DND-41 (cell line): ENCODE results near the gene SREBF2.
A peak's percentile ranks its signal among the peaks of the same experiment; 100 is the strongest.

Experiments
- ATAC-seq: fragments of 200-7000 bp; cut with Tn5 transposase; 3 replicates; pipeline ENCODE4 v1.9.1; 2021; ENCODE audit warnings: low read depth; ENCODE audit not compliant: insufficient read depth
- DNase-seq: peaks from one replicate; pipeline ENCODE4 v3.0.0-alpha.2; 2020
- H2AFZ ChIP-seq: 2 replicates; pipeline ENCODE4 v1.6.0; 2012; ENCODE audit warnings: low read depth, low read length
- H3K27ac ChIP-seq: 2 replicates; pipeline ENCODE4 v1.5.1; 2012; ENCODE audit warnings: low read length, inconsistent platforms
- H3K27me3 ChIP-seq: fragments of 200-600 bp; sonication (generic); 2 replicates; pipeline ENCODE4 v1.6.0; 2012; ENCODE audit warnings: low read length, mild to moderate bottlenecking, inconsistent platforms; ENCODE audit not compliant: insufficient read depth, poor library complexity
- H3K36me3 ChIP-seq: 2 replicates; pipeline ENCODE4 v1.5.1; 2012; ENCODE audit warnings: low read length, inconsistent platforms; ENCODE audit not compliant: insufficient read depth
- H3K4me1 ChIP-seq: 2 replicates; pipeline ENCODE4 v1.5.1; 2012; ENCODE audit warnings: mild to moderate bottlenecking, low read length; ENCODE audit not compliant: insufficient read depth
- H3K4me2 ChIP-seq: 2 replicates; pipeline ENCODE4 v1.6.0; 2012; ENCODE audit warnings: mild to moderate bottlenecking, moderate library complexity, low read length, inconsistent platforms; ENCODE audit not compliant: insufficient read depth
- H3K4me3 ChIP-seq, 2 experiments: fragments of 200-600 bp in 1 of 2; shearing (Covaris generic) in 1 of 2; 2 replicates each; pipeline ENCODE4 v1.5.1; 2012 to 2016; ENCODE audit warnings: inconsistent platforms in 2 of 2, low read length in 2 of 2, mild to moderate bottlenecking in 2 of 2, low read depth in 1 of 2, moderate library complexity in 1 of 2
- H3K79me2 ChIP-seq: 2 replicates; pipeline ENCODE4 v1.6.0; 2012; ENCODE audit warnings: low read length, inconsistent platforms; ENCODE audit not compliant: insufficient read depth
- H3K9ac ChIP-seq: 2 replicates; pipeline ENCODE4 v1.6.0; 2012; ENCODE audit warnings: low read depth, mild to moderate bottlenecking, inconsistent platforms, low read length, moderate library complexity
- H3K9me3 ChIP-seq: 2 replicates; pipeline ENCODE4 v1.5.1; 2012; ENCODE audit warnings: low read length, moderate library complexity, mild to moderate bottlenecking, inconsistent platforms; ENCODE audit not compliant: insufficient read depth, severe bottlenecking
- H4K20me1 ChIP-seq: 2 replicates; pipeline ENCODE4 v1.6.0; 2012; ENCODE audit warnings: low read length; ENCODE audit not compliant: insufficient read depth
- EZH2 ChIP-seq: IDR thresholded peaks from 3 replicates; pipeline ENCODE4 v1.6.1; 2012; ENCODE audit warnings: borderline replicate concordance, low read depth, mild to moderate bottlenecking, moderate library complexity, low read length, inconsistent platforms; ENCODE audit not compliant: severe bottlenecking
- TF ChIP-seq, protein P1 (sequence below): IDR thresholded peaks from 2 replicates; pipeline ENCODE4 v1.5.1; 2012; ENCODE audit warnings: borderline replicate concordance, low read length, moderate library complexity, mild to moderate bottlenecking; ENCODE audit not compliant: poor library complexity, severe bottlenecking; ENCODE audit errors: extremely low read depth

SREBF2 gene

DNA sequence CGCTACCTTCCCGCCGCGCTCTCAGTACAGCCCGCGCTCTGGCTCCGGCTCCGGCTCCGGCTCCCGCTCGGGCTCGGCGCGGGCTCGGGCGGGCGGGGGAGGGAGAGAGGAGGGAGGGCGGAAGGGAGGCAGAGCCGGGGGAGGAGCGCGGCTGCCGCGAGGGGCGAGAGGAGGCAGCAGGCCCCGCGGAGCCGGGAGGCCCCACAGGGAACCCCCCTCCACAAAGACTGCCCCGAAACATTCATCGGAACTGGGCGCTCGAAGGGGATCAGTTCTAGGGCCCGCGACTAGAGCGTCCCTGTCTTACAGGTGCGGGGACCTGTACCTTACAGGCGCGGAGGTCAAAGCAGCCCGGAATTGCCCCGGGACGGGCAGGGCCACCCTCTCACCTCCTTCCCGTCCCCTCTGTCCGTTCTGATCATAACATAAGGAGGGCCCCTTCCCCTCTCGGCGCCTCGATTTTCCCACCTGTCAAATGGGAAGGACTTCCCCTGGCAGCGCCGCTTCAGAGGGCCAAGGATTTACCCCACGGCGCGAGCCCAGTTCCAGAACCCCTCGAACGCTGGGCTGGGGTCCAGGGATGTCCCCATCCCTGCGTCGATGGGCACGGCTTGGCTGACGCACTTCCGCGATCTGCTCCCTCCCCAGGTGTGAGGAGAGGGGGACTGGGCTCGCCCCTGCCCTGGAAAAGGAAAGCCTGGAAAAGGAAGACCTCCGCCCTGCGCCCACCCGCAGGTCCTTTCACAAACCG, 82.3 kb downstream of the SREBF2 start, which contains the start of gene SHISA8:
Gene SHISA8 (minus strand): TSS at position 40 of the 751 bp plus-strand sequence. CDS start 407 bp downstream, outside the sequence.
- DNase-seq (no peak), ATAC-seq (peak; percentile 54)
- H3K4me2 ChIP-seq, result no peak within 1 kb of the TSS
- peaks cover 4% of the 10 kb centered on the region for H3K27me3 ChIP-seq
- H3K9me3 ChIP-seq, result no peaks in the 10 kb centered on the region
- H3K9ac ChIP-seq, result no peak within 1 kb of the TSS
- H3K4me1 ChIP-seq, result no peaks in the 10 kb centered on the region; the same call in 1 of the 2 replicates
- H3K79me2 ChIP-seq, result no peaks in the 10 kb centered on the region
- no peak for TF ChIP-seq EZH2
- TF ChIP-seq, protein P1, sequence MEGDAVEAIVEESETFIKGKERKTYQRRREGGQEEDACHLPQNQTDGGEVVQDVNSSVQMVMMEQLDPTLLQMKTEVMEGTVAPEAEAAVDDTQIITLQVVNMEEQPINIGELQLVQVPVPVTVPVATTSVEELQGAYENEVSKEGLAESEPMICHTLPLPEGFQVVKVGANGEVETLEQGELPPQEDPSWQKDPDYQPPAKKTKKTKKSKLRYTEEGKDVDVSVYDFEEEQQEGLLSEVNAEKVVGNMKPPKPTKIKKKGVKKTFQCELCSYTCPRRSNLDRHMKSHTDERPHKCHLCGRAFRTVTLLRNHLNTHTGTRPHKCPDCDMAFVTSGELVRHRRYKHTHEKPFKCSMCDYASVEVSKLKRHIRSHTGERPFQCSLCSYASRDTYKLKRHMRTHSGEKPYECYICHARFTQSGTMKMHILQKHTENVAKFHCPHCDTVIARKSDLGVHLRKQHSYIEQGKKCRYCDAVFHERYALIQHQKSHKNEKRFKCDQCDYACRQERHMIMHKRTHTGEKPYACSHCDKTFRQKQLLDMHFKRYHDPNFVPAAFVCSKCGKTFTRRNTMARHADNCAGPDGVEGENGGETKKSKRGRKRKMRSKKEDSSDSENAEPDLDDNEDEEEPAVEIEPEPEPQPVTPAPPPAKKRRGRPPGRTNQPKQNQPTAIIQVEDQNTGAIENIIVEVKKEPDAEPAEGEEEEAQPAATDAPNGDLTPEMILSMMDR, result no peak
- H2AFZ ChIP-seq, result no peak within 1 kb of the TSS
- no peak within 1 kb of the TSS for H3K27ac ChIP-seq
- no peak within 1 kb of the TSS for H3K4me3 ChIP-seq
- peaks cover 30% of the 10 kb centered on the region for H4K20me1 ChIP-seq
- H3K36me3 ChIP-seq, result no peaks in the 10 kb centered on the region

DNA sequence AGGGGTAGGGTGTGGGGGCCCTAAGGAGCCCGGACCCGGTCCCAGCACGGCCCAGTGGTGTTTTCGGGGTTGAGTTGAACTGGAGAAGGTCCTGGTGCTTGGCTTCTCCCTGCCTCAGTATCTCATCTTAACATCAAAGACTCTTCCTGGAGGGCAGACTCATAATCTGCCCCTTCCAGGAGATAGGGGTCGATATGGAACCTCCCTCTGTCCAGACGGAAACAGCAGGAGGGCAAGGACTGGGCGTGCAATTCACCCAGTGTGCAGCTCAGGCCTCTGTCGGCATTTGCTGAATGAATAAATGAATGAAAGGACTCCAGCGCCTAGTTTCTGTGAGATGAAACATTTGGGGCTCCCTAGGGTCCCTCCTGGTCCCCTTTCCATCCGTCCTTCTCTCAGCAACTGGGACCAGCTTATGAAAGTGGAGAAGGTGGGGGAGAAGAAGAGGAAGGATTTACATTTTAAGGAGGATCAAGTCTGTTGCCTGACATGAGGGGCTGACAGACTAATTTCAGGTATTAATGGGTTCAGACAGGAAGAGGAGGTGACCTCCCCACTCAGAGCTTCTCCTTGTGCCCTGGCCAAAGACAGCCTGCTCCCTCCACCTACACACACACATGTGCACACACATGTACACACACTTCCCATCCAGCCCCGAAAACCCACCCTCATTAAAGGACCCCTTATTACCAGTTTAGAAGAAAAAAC, 83.0 kb downstream of the SREBF2 start:
- Histone ChIP-seq H3K4me3 (no peak overlapping the region), H3K27ac (no peak overlapping the region), H2AFZ (no peak overlapping the region), H4K20me1 (peaks cover 30% of the 10 kb centered on the region), H3K9ac (no peak overlapping the region), H3K27me3 (peaks cover 4% of the 10 kb centered on the region), H3K79me2 (no peaks in the 10 kb centered on the region), H3K9me3 (no peaks in the 10 kb centered on the region), H3K4me1 (no peaks in the 10 kb centered on the region; the same call in 1 of the 2 replicates), H3K4me2 (no peak overlapping the region), H3K36me3 (no peaks in the 10 kb centered on the region)
- DNase-seq, result no peak
- no peak for ATAC-seq
- TF ChIP-seq EZH2, result no peak
- TF ChIP-seq, protein P1, result no peak

DNA sequence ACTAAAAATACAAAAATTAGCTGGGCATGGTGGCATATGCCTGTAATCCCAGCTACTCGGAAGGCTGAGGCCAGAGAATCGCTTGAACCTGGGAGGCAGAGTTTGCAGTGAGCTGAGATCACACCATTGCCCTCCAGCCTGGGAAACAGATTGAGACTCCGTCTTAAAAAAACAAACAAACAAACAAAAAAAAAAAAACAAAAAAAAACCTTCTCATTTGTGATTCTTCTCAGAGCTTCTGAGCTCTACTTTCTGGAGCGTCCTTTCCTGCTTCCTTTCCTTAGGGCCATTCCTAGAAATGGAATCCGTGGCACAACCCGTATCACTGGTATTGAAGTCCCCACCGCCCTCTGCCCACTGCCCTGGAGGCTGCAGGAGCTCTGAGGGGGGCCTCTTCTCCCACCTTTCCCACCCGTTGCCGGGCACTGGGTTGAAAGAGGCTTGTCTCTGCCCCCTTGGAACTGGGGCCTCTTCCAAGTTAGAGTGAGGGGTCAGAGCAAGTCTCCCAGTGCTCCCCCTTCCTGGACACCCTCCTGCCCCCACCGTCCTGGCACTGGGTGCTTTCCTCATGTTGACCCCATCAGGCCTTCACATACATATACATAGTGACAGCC, 83.9 kb downstream of the SREBF2 start:
- H3K4me2 ChIP-seq, result no peak overlapping the region
- TF ChIP-seq, protein P1, result no peak
- TF ChIP-seq EZH2, result no peak
- H3K27ac ChIP-seq, result no peak overlapping the region
- no peak overlapping the region for H3K4me3 ChIP-seq
- no peak overlapping the region for H2AFZ ChIP-seq
- no peaks in the 10 kb centered on the region for H3K36me3 ChIP-seq
- no peak overlapping the region for H3K9ac ChIP-seq
- H3K9me3 ChIP-seq, result no peaks in the 10 kb centered on the region
- ATAC-seq (no peak), DNase-seq (no peak)
- H4K20me1 ChIP-seq, result peaks cover 30% of the 10 kb centered on the region
- H3K4me1 ChIP-seq, result no peaks in the 10 kb centered on the region; the same call in 1 of the 2 replicates
- no peaks in the 10 kb centered on the region for H3K79me2 ChIP-seq
- peaks cover 4% of the 10 kb centered on the region for H3K27me3 ChIP-seq
